Measurements from ENCODE around the gene SECISBP2L. TPM values are rescaled to one million over a fixed set of nuclear protein-coding genes. Genes with fewer than 3 reads are reported as not detected.

Gene SECISBP2L
- total and polyA plus RNA-seq, 2 of the 4 experiments (the other 2 are of a cell fraction): 13.1 to 34.1 TPM

- peaks cover 14% of the 10 kb centered on the region for H3K9me1 ChIP-seq (ENCODE audit: insufficient read depth, low read length)
- no peak overlapping the region for H4K91ac ChIP-seq (ENCODE audit: insufficient read depth, low read depth, low read length)
- H2AK9ac ChIP-seq (replicated peaks; ENCODE audit: low read depth, low read length, poor library complexity): no peak overlapping the region
- H3K4me3 ChIP-seq (ENCODE audit: insufficient read depth, low read depth, low read length): no peak overlapping the region
- peak overlapping the region; percentile 65; the same call in 1 of the 2 replicates for H3K4me2 ChIP-seq (ENCODE audit: low read depth, low read length)
- no peak overlapping the region for H2AK5ac ChIP-seq (ENCODE audit: low read depth, low read length)
- H2BK5ac ChIP-seq (ENCODE audit: low read depth, low read length, poor library complexity, severe bottlenecking): peak overlapping the region; percentile 75
- H3K79me1 ChIP-seq (ENCODE audit: low read depth in 1 of 2, low read length in 2 of 2): peaks cover 23 to 57% of the 10 kb centered on the region in 2 experiments
- H3K36me3 ChIP-seq (ENCODE audit: control insufficient read depth, insufficient read depth, low read length): peaks cover 18% of the 10 kb centered on the region
- H2BK120ac ChIP-seq (ENCODE audit: low read depth, low read length): no peak overlapping the region
- H3K4me1 ChIP-seq (ENCODE audit: control insufficient read depth, insufficient read depth, low read length): peaks cover 6% of the 10 kb centered on the region
- dilution Hi-C loops (cut with HindIII; ENCODE audit: low sequenced_read_pairs, unreplicated experiment): no loop called here
- in situ Hi-C loops (cut with MboI; ENCODE audit: low sequenced_read_pairs): no loop called here
- H3K23ac ChIP-seq (ENCODE audit: low read depth, low read length): no peak overlapping the region
- H4K20me1 ChIP-seq (ENCODE audit: insufficient read depth, low read length): peaks cover 25% of the 10 kb centered on the region
- H3K9me3 ChIP-seq (ENCODE audit: control insufficient read depth, insufficient read depth, low read length): no peaks in the 10 kb centered on the region; the same call in 1 of the 2 replicates
- DNase-seq (peak; percentile 72), ATAC-seq (ENCODE audit: low read depth) (peak; percentile 88)
- H3K27ac ChIP-seq (ENCODE audit: insufficient read depth, low read length): no peak overlapping the region
- H3K14ac ChIP-seq (replicated peaks; ENCODE audit: low read depth, low read length): no peak overlapping the region
- BruUV-seq (replicated peaks): no TSS peak
- no peak for TF ChIP-seq RAD21 (IDR thresholded peaks at IDR 0.05; ENCODE audit: low read length)
- TF ChIP-seq USF2 (IDR thresholded peaks at IDR 0.05; ENCODE audit: low read depth, low read length): no peak
- no peak for TF ChIP-seq MAZ (IDR thresholded peaks at IDR 0.05; ENCODE audit: borderline replicate concordance, low read depth, low read length)
- no peak for TF ChIP-seq MXI1 (IDR thresholded peaks at IDR 0.05; ENCODE audit: borderline replicate concordance, low read depth, low read length)
- no peak for TF ChIP-seq POLR2A (IDR thresholded peaks at IDR 0.05; ENCODE audit: low read depth, low read length)
- 0 out of 2 replicates have a peak, but pooled peaks have one; percentile 9 for TF ChIP-seq CEBPB (IDR thresholded peaks at IDR 0.05; ENCODE audit: low read depth, low read length)
- TF ChIP-seq BHLHE40 (IDR thresholded peaks at IDR 0.05; ENCODE audit: low read depth, low read length): no peak
- H2BK20ac ChIP-seq (ENCODE audit: low read depth, low read length): no peak overlapping the region
- no peak overlapping the region for H3K4ac ChIP-seq (ENCODE audit: low read depth, low read length)
- CTCF ChIA-PET: interaction anchor here (0.6 to 0.8 kb wide), 4 partner anchors 21 to 1367 kb away, joined by 3 to 4 read pairs (median 4); no protein-coding TSS in a partner anchor
- H3K27me3 ChIP-seq (ENCODE audit: control insufficient read depth, insufficient read depth, low read length): no peaks in the 10 kb centered on the region
- no peak overlapping the region for H3K18ac ChIP-seq (ENCODE audit: low read depth, low read length)
- WGBS, 2 experiments (ENCODE audit: extremely low coverage in 2 of 2, insufficient read length in 1 of 2): no CpG with 5 or more reads among the region's 3 CpGs
- no peak overlapping the region for H3K56ac ChIP-seq (ENCODE audit: extremely low read depth, insufficient read depth, low read length)
- no peak overlapping the region for H4K5ac ChIP-seq (ENCODE audit: low read depth, low read length)
- no peak overlapping the region for H2AFZ ChIP-seq (replicated peaks; ENCODE audit: low read length, poor library complexity)
- no peak overlapping the region for H3K9ac ChIP-seq (ENCODE audit: low read depth, low read length)
- no peak overlapping the region for H4K8ac ChIP-seq (ENCODE audit: low read depth in 2 of 2, low read length in 2 of 2)
- intact Hi-C loops (cut with micrococcal nuclease): loop anchor here (5.0 kb wide), 1 partner anchor 160 kb away; the partner anchor contains the start of gene EID1
- POLR2A ChIA-PET (ENCODE audit: unreplicated experiment): no interaction called here
- no peak overlapping the region; the same call in 2 of the 3 replicates for H2BK15ac ChIP-seq (ENCODE audit: low read depth, low read length)
Measured at GRCh38 chr15:49036650-49037545, 9.3 kb downstream of the SECISBP2L start.
